Effector CD4-positive, alpha-beta T cell (primary cell): Measurements from ENCODE around the gene TPP2.
A peak's percentile ranks its signal among the peaks of the same experiment; 100 is the strongest.

ENCODE experiments used
- DNase-seq: peaks from one replicate; pipeline ENCODE4 v3.0.0-alpha.2; 2020
- total RNA-seq: gene quantifications from one replicate; lab custom pipeline; 2026; lab: John Stamatoyannopoulos, UW

Gene TPP2
- 397 reads per million, percentile 97 among the genes with 10 or more reads in this experiment for total RNA-seq

DNA sequence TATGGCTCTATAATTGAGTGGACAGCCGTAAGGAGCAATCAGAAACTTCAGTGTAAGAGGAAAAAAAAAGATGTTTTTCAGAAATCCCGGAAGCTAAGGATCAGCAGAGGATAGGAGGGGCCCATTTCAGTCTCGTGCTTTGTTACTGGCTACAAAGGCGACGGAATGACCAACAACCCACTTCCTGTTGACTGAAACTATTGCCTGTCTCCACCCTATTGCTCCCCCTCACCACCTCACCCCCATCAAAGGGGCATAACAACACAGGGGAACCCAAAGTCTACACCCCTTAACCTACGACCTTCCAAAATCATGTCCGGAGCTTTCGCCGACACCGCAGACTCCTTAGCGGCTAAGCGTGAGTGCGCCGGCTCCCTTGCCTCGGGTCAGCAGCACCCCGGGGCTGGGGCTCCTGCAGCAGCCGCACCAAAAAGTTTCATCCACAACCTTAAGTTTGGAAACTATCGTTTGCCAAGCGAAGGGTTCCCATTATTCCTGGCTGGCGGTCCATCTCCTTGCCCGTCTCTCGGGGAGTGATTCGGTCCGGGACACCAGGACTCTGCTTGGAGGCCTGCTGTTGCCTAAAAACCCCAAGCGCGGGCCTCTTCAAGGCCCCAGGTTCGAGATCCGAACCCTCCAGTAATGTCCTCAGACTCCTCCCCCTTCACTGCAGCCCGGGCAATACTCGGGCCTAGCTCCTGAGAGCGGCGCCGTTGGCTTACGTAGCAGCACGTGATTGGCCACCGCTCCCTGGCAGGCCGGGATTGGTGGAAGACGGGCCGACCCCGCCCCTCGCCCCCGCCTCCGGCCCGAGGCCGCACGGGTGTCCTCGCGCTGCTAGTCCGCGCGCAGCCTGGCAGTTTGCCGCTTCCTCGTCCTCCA is at the start of gene TPP2:
TPP2 (plus strand) TSS at position 840 of the 882 bp plus-strand sequence. CDS start 53 bp downstream, outside the sequence.
- DNase-seq = peak; percentile 97

DNA sequence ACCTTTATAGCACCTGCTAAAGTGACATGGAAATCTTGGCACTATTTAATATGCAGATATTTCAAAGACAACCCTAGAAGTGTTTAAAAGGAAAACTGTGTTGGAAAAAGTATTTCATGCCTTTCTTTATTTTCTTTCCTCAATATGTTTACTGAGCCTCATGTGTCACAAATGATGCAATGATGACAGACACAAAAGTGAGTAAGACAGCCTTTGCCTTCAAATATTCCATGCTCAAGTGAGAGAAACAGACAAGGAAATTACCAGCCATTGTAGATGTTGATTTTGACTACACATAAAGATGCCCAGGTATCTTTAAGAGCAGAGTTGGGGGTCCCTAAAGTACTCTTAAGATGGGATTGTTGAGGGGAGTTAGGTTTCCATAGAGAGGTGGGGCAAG is 48.0 kb upstream of the TPP2 start:
- no peak for DNase-seq

- no peak for DNase-seq
These were observed 46.3 kb upstream of the TPP2 start for GRCh38 chr13:102550507-102550906.

- DNase-seq = no peak
These were observed 40.8 kb upstream of the TPP2 start for GRCh38 chr13:102555914-102556553.

DNA sequence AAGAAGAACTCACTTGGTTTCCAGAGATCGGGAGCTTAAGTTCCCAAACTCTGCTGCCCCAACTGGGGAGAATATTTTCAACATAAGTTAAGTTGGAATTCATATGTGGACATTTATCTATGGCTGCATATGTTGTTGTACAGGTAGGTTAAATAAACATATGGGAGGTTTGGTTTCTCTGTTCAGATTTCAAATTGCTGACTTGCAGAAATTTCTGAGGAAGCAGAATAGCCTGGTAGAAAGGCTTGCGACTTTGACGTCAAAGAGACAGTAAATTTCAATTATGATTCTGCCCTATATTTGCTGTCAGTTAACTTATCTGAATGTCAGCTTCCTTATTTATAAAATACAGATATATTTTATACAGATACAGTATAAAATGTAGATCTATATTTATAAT is 40.0 kb upstream of the TPP2 start:
- no peak for DNase-seq

- DNase-seq = no peak
These were observed 38.8 kb upstream of the TPP2 start for GRCh38 chr13:102558029-102558428.

DNA sequence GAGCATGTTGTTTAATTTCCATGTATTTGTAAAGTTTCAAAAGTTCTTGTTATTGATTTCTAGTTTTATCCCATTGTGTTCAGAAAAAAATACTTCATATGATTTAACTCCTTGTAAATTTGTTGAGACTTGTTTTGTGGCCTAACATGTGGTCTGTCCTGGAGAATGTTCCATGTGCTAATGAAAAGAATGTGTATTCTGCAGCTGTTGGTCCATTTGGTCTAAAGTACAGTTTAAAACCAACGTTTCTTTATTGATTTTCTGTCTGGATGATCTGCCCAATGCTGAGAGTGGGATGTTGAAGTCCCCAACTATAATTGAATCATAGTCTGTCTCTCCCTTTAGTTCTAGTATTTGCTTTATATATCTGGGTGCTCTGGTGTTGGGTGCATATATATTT is 34.9 kb upstream of the TPP2 start:
- no peak for DNase-seq

DNA sequence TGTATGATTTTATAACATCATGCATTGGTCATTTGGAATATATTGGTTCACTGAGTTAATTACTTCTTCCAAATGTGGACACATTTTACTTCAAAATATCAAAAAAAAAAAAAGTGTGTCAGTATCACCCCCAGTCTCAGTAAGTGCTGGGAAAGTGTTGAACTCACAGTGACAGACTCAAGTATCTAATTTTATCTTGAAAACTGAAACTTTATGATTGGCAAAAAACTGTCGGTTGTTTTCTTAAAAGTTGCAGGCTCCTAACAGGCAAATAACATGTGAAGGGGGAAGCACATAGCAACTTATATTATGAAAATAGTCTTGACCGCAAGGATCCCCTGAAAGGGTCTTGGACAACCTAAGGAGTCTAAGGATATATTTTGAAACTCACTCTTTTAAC is 33.5 kb upstream of the TPP2 start:
- DNase-seq = no peak

GRCh38 chr13:102564564-102564963 is 32.2 kb upstream of the TPP2 start:
- DNase-seq = no peak

DNA sequence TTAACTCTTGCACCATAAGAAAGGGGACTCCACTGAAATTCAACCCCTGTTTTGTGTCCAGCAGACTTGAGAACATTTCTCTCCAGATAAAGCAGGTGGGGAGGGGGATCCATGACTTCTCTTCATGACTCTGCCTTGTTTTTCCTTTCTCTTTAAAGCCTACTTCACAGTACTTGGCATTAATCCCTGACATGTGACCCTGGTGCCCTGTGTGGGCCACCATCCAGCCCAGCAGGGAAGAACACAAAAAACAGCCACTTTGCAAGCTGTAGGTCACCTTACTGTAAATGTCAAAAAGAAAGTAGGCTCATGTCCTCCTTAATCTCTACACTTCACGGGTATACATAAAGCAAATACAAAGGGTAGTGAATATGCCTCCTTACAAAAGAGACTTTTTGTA is 30.3 kb upstream of the TPP2 start:
- DNase-seq = no peak

- no peak for DNase-seq
These were observed 28.9 kb upstream of the TPP2 start for GRCh38 chr13:102567857-102568256.

DNA sequence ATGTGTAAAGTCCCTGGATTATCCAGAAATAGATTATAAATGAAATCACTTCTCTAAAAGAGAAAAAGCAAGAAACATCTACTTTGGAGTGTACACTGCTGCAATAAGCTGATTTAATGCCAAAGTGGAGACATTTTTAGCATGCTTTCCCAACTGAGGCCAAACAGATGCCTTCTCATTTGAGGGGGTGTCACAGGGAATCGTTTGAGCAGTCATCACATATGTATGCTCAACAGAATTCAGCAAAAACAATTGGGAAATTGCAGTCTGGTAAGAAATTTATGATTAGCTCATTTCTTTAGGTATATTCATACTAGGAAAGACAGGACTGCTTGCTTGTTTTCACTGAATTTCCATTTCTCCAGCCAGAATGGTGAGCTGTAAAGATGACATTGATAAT is 27.3 kb upstream of the TPP2 start:
- DNase-seq = no peak

DNA sequence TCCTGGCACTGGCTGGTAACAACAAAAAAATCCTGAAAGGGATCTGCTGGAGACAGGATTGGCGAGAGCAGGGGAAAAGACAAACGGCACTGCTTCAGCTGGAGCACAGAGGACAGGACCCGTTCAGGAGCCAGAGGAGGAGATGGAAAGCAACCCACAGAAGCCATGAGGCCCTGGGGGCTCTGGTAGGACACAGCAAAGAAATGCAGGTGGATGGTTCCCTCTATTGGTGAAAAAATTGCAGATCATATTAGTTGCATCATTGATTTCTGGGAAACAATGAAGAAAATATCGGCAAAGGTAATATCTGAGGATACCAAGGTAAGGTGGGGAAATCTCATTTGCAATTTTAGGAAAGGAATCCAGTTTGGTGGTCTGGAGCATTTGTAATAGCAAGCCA is 25.7 kb upstream of the TPP2 start:
- no peak for DNase-seq

- DNase-seq = no peak
These were observed 24.5 kb upstream of the TPP2 start for GRCh38 chr13:102572323-102572722.

GRCh38 chr13:102580552-102581169 is 16.1 kb upstream of the TPP2 start:
- peak; percentile 34 for DNase-seq

- no peak for DNase-seq
These were observed 14.5 kb upstream of the TPP2 start for GRCh38 chr13:102582256-102582655.

DNA sequence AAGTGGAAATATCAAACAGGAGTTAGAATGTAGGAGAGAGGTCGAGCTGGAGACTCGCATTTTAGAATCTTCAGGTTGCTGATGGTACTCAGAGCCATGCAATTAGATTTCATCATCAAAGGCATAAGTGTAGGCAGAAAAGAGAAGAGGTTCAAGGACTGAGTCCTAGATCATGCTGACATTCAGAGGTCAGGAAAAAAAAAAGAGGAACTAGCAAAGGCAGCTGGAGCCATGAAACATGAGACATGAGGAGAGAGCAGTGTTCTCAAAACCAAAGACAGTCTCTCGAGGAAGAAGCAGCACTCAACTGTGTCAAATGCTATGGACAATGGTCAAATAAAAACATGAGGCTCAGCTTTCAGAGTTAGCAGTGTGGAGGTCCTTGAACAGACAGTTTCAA is 12.4 kb upstream of the TPP2 start:
- no peak for DNase-seq

GRCh38 chr13:102586615-102587014 is 10.2 kb upstream of the TPP2 start:
- DNase-seq = no peak

DNA sequence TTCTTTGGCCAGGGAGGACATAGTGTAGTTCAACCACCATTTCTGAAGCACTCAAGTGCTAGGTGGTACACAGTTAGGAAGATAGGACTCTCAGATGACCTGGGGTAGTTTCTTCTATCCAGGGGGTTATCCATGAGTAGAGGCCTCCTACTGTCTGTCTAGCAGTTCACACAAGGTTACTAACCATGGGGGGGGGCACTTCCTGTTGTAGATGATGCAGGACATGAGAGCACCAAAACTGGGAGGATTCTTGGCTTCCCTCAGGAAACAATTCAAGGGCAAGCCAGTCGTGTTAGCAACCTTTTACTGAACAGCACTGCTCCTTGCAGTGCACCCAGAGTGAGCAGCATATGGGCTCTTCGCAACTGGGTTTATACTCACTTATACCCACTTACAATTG is 8.9 kb upstream of the TPP2 start:
- DNase-seq = no peak

DNA sequence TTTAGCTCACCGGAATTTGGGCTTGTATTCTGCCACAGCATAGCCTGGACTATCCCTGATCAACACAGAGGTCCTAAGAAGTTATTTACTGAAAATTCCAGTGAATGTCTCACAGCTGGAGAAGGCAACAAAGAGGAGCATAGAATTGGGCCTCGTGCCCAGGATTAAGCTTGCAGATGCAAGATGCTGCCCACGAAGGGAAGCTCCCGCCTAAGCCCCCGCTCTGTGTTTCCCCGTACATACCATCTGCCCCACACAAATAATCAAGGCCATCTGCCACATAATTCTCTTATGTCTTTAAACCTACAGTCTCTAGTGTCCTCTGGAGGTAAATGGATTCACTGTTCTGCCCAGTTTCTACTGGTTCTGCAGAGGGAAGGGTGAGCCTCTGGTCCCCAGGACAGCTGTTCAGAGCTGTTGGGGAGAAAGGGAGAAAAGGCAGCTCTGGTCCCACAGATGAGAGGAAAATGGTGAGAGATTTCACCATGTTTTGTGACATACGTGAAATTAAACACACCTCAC is 7.4 kb upstream of the TPP2 start:
- no peak for DNase-seq

GRCh38 chr13:102591988-102592781 is 4.6 kb upstream of the TPP2 start:
- DNase-seq = peak; percentile 67

DNA sequence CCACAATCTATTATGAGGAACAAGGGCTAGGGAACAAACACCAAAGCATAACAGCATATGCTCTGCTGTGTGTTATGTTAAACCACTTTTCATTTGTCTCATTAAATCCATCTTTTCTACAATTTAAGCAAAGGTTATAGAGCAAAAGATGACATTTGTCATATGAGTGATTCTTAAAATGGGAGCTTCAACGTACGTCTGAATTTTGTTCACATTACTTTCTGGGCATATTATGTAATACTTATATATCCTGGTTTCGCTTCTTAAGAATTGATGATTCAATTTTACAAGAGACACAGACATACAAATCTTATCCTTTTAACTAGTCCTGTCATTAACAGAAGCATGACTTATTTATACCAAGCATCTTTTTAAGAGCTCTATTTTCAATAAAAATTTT is 3.3 kb upstream of the TPP2 start:
- DNase-seq = no peak
